NCI-H2227 treated with DMSO at 0.1 percent for 48 hours (cell line): Measurements from ENCODE around the gene OS9.
"Not testable (repeated sequence)": the region's sequence is repeated elsewhere in the genome, so short reads cannot be mapped to it uniquely, and the experiment has no call there.

Experiments used
- DNase-seq: peaks from one replicate; lab custom pipeline; 2025; lab: John Stamatoyannopoulos, UW

Gene OS9

GRCh38 chr12:57693659-57694458 lies at the start of gene OS9:
Gene OS9 (plus strand): TSS chr12:57694132. CDS start chr12:57694162, 30 bp downstream.
- DNase-seq = peak; percentile 97

DNA sequence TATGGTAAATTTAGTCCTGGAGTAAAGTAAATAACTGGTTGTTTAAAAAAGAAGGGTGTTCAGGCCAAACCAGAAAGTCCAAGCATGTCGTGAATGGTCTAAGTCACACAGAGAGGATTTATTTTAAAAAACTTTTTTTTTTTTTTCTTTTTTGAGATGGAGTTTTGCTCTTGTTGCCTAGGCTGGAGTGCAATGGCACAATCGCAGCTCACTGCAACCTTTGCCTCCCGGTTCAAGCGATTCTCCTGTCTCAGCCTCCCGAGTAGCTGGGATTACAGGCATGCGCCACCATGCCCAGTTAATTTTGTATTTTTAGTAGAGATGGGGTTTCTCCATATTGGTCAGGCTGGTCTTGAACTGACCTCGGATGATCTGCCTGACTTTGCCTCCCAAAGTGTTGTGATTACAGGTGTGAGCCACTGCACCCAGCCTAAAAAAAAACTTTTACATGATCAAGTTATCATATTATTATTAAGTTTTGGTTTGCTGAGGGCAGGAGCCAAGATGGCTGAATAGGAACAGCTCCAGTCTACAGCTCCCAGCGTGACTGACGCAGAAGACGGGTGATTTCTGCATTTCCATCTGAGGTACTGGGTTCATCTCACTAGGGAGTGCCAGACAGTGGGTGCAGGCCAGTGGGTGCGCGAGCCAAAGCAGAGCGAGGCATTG lies 47.8 kb upstream of the OS9 start:
- DNase-seq = not testable (repeated sequence)

DNA sequence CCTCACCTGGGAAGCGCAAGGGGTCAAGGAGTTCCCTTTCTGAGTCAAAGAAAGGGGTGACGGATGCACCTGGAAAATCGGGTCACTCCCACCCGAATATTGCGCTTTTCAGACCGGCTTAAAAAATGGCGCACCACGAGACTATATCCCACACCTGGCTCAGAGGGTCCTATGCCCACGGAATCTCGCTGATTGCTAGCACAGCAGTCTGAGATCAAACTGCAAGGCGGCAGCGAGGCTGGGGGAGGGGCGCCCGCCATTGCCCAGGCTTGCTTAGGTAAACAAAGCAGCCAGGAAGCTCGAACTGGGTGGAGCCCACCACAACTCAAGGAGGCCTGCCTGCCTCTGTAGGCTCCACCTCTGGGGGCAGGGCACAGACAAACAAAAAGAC lies 47.3 kb upstream of the OS9 start:
- not testable (repeated sequence) for DNase-seq

- DNase-seq = no peak
These were observed 39.9 kb upstream of the OS9 start for GRCh38 chr12:57654042-57654441.

DNA sequence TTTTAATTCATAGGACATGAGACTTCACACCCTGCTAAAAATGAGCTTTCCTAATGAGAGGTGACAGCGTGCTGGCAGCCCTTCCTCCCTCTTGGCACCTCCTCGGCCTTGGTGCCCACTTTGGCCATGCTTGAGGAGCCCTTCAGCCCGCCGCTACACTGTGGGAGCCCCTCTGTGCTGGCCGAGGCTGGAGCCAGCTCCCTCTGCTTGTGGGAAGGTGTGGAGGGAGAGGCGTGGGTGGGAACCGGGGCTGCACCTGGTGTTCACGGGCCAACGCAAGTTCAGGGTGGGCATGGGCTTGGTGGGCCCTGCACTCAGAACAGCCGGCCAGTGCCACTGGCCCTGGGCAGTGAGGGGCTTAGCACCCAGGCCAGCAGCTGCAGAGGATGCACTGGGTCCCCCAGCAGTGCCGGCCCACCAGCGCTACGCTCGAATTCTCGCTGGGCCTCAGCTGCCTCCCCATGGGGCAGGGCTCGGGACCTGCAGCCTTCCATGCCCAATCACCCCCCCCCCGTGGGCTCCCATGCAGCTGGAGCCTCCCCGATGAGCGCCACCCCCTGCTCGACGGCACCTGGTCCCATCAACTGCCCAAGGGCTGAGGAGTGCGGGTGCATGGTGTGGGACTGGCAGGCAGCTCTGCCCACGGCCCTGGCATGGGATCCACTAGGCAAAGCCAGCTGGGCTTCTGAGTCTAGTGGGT lies 38.2 kb upstream of the OS9 start:
- no peak for DNase-seq

DNA sequence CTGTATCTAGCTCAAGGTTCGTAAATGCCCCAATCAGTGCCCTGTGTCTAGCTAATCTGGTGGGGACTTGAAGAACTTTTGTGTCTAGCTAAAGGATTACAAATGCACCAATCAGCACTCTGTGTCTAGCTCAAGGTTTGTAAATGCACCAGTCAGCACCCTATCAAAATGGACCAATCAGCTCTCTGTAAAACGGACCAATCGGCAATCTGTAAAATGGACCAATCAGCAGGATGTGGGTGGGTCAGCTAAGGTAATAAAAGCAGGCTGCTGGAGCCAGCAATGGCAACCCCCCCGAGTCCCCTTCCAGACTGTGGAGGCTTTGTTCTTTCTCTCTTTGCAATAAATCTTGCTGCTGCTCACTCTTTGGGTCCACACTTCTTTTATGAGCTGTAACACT lies 37.5 kb upstream of the OS9 start:
- DNase-seq = not testable (repeated sequence)

- no peak for DNase-seq
These were observed 36.2 kb upstream of the OS9 start for GRCh38 chr12:57657744-57658143.

DNA sequence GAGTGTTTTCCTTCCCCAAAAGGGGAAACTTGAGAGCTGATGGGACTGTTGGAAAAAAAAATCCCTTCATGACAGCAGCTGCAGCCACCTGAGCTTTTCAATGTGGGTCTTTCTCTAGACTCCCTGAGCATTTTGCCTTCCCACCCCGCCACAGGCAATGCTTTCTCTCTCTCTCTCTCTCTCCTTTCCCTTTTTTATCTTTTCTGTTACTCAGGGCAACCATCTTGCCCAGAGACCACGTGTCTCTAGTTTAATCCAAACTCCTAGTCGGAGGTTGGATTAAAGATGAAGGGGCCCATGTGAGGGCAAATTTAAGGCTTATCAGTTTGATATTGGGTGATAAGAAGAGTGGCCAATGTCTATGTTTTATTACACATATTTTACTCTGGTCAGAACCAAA lies 35.0 kb upstream of the OS9 start:
- no peak for DNase-seq

- no peak for DNase-seq
These were observed 32.6 kb upstream of the OS9 start for GRCh38 chr12:57661376-57661775.

DNA sequence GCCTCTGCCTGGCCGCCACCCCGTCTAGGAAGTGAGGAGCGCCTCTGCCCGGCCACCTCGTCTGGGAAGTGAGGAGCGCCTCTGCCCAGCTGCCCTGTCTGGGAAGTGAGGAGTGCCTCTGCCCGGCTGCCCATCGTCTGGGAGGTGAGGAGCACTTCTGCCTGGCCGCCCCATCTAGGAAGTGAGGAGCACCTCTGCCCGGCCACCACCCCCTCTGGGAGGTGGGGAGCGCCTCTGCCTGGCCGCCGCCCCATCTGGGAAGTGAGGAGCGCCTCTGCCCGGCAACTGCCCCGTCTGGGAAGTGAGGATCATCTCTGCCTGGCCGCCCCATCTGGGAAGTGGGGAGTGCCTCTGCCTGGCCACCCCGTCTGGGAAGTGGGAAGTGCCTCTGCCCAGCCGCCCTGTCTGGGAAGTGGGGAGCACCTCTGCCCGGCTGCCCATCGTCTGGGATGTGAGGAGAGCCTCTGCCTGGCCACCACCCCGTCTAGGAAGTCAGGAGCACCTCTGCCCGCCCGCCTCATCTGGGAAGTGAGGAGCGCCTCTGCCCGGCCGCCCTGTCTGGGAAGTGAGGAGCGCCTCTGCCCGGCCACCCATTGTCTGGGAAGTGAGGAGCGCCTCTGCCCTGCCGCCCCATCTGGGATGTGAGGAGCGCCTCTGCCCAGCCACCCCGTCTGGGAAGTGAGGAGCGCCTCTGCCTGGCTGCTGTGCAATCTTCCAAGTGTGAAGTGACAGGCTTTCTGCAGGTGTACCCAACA lies 28.7 kb upstream of the OS9 start:
- not testable (repeated sequence) for DNase-seq

- DNase-seq = no peak
These were observed 27.0 kb upstream of the OS9 start for GRCh38 chr12:57666897-57667296.

- not testable (repeated sequence) for DNase-seq
These were observed 24.2 kb upstream of the OS9 start for GRCh38 chr12:57669691-57670090.

GRCh38 chr12:57671811-57672210 lies 22.1 kb upstream of the OS9 start:
- DNase-seq = not testable (repeated sequence)

- no peak for DNase-seq
These were observed 21.1 kb upstream of the OS9 start for GRCh38 chr12:57672801-57673200.

DNA sequence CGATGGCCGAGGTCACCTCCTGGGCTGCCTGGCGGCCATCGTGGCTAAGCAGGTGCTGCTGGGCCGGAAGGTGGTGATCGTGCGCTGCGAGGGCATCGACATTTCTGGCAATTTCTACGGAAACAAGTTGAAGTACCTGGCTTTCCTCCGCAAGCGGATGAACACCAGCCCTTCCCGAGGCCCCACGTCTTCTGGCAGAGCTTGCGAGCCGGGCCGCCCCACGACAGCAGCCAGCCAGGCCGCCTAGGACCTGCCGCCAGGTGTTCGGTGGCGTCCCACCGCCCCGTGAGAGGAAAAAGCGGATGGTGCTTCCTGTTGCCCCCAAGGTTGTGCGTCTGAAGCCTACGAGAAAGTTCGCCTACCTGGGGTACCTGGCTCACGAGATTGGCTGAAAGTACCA lies 19.2 kb upstream of the OS9 start:
- no peak for DNase-seq

DNA sequence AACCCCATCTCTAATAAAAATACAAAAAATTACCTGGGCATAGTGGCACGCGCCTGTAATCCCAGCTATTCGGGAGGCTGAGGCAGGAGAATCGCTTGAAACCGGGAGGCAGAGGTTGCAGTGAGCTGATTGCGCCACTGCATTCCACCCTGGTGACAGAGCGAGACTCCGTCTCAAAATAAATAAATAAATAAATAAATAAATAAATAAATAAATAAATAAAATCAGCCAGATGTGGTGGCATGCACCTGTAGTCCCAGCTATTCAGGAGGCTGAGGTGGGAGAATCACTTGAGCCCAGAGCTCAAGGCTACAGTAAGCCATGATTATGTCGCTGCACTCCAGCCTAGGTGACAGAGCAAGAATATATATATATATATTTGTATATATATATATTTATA lies 16.0 kb upstream of the OS9 start:
- DNase-seq = not testable (repeated sequence)

DNA sequence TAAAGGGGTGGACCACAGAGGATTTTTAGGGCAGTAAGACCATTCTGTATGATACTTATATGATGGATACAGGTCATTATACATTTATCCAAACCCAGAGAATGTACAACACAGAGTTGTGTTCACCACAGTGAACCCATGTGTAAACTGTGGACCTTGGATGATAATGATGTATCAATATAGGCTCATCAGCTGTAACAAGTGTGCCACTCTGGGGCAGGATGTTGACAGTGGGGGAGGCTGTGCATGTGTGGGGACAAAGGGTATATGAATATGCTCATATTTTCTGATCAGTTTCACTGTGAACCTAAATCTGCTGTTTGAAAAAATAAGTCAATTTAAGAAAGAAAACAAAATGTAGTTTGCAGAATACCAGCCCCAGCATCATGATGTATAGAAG lies 14.2 kb upstream of the OS9 start:
- no peak for DNase-seq

DNA sequence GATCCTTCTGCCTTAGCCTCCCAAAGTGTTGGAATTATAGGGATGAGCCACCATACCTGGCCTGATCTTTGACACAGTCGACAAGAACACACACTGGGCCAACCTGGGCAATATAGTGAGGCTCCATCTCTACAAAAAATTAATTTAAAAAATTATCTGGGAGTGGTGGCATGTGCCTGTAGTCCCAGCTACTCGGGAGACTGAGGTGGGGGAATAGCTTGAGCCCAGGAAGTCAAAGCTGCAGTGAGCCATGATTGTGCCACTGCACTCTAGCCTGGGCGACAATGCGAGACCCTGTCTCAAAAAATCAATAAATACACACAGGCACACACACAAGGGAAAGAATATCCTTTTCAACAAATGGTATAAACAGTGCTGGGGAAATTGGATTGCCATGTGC lies 6.1 kb upstream of the OS9 start:
- DNase-seq = no peak

DNA sequence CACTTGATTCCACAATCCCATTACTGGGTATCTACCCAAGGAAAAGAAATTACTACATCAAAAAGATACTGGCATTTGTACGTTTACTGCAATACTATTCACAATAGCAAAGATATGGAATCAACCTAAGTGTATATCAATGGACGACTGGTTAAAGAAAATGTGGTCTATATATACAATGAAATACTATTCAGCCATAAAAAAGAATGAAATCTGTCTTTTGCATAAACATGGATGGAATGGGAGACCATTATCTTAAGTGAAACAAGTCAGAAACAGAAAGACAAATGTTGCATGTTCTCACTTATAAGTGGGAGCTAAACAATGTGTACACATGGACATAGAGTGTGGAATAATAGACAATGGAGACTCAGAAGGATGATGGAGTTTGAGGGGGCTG lies 5.0 kb upstream of the OS9 start:
- no peak for DNase-seq

DNA sequence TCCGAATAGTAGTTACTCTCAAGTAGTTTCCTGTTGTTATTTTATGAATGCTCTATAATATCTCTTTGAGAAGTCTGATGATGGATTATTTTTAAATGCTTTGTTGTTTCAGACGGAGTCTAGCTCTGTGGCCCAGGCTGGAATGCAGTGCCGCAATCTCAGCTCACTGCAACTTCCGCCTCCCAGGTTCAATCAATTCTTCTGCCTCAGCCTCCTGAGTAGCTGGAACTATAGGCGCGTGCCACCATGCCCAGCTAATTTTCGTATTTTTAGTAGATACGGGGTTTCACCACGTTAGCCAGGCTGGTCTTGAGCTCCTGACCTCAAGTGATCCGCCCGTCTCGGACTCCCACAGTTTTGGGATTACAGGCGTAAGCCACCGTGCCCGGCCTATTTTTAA lies 1.4 kb upstream of the OS9 start:
- DNase-seq = no peak

GRCh38 chr12:57693317-57693658 lies 644 bp upstream of the OS9 start:
- DNase-seq = no peak

GRCh38 chr12:57694459-57695019 lies 607 bp downstream of the OS9 start:
- peak; percentile 33 for DNase-seq
